RPMI7951 (cell line): Measurements from ENCODE around the gene RNF130. TPM values are rescaled to one million over a fixed set of nuclear protein-coding genes. Genes with fewer than 3 reads are reported as not detected.

Experiments used
- DNase-seq: peaks from one replicate; pipeline ENCODE4 v3.0.0-alpha.2; 2012; ENCODE audit warnings: low read depth
- total RNA-seq: library from RNA; depleted of rRNA; stranded (reverse); fragments of >200 nt; shearing (Covaris generic); gene quantifications from 2 replicates; pipeline ENCODE4 v1.2.3, GENCODE V29; 2014; rRNA removed

The RNF130 gene
- total RNA-seq, 1 experiment from 2014 or later = 38.4 TPM

DNA sequence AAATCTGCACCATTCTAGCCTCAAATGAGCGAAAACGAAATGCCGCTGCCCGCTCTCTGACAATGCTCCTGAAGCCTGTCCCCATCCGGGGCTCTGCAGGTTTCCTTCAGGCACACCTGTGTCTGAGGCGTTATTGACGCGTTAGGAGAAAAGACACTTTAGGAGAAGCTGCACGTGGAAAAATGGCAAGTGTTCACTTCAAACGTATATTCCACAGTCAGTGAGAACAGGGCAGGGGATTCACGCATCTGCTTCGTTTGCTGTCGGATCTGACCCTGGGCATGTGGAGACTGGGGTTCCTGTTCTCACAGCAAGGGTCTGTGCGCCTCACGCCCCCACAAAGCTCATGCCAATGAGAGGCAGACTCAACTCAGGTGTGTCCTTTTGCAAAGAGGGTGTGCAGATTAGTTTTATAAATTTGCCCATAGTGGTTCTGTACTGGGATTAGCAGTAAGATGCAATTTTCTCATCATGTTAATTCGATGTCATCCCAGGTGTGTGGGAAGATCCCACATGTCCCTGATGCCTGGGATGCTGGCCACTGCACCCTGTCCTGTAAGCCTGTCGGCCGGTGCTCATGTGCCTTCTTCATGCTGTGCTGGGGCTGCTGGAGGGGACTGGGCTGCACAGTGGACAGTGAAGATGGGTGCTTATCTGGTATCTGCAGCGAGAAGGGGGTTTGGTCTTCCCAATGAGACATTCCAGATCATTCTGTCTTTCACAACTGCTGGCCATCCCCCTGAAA is 152.6 kb downstream of the RNF130 start:
- no peak for DNase-seq

- no peak for DNase-seq
These were observed 155.0 kb downstream of the RNF130 start for GRCh38 chr5:179916523-179916922.

DNA sequence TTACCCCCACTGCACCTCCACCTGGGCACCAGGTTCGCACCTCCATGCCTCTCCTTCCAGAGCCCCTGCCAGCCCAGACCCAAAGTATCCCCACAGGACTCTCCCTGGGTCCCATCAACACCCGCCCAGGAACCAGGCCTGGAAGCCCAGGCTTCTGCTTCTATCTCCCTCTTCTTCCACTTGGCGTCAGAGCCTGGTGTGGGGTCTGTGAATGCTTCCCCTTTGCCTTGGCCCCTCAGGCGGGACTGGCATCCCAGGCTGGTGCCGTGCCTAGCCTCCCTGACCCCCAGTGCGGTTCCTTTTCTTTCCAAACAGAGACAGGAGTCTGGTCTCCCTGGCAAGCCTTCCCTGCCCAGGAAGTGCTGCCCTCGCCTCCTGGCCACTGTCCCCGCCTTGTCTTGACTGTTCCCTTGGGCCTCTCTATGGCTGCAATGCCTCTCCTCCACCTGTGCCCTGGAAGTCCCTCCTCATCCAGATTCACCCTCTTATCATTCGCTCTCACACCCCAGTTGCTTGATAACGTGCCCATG is 156.1 kb downstream of the RNF130 start:
- DNase-seq = no peak

DNA sequence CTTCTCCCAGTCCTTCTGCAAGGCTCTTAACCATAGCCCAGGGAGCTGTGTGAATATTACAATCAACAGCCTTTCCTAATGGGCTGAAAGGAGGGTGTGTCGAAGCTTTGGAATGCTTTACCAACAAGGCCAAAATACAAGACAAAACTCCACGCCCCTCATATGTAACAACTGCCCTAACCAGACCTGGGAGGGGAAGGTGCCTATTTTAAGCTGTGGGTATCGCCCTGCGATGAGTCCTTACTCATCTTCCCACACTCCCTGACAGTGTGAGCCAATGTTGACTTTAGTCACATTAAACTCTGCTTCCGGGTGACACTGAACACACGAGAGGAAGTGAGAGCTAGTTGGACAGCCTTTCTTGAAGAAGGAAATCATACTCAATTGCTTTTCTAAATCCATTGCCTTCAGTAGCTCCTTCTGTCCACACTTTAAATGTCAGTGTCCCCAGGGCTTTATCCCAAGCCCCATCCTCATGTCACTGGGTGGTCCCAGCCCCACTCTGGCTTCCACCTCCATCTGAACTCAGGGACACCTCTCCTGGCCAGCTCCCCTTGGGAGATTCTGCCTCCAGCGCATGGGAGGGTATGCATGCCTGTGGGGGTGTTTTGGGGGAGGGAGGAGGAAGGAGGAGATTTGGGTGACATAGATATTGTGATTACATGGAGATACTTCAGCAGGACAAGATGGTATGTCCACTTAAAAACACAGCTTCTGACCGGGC is 157.4 kb downstream of the RNF130 start:
- DNase-seq = peak; percentile 40

- DNase-seq = no peak
These were observed 158.1 kb downstream of the RNF130 start for GRCh38 chr5:179913461-179913860.

DNA sequence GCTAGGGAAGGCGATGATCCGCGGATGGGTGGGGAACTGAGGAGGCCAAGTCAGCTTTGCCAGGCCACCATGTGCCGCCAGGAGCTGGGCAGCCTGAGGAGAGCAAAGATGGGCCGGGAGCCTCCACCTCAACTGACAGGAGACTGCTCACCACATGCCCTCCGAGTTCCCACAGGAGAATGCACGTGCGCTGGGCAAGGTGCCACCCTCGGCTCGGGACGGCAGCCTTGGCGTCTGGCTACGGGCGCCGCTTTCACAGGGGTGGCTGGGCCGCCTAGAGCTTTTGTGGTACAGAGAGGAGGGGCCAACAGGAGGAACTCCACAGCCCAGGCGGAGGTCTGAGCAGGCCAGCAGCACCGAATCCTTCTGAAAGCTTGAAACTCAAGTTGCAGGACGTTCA is 158.6 kb downstream of the RNF130 start:
- DNase-seq = no peak

DNA sequence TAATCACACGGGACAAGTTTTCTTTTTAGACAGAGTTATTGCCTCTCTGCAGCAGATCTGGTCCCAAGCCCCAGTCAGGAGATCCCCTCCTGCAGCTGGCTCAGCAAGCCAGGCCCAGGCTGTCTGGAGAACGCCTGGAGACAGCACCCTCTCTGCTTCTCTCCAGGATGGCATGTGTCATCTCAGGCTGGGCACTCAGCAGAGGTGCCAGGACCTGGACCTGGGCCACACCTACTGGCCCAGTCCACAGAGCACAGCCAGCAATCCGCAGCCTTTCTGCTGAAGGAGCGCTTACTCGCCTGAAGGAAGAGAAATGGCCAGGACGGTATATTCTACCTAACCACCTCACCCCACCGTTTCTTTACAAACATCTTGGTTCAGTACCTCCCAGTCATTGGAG is 159.2 kb downstream of the RNF130 start:
- DNase-seq = no peak

DNA sequence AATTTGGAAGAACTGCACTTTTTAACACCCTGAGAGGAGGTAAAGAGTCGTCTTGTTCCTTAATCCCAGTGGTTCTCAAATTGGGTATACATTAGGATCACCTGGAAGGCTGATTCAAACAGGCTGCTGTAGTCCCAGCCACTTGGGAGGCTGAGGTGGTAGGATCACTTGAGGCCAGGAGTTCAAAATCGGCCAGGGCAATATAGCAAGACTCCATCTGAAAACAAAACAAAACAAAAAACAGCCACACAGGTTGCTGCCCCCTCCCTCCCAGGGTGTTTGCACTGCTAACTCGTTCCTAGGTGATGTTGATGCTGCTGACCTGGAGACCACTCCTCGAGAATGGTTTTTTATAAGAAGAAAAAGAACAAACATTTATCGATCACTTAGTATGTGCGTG is 162.3 kb downstream of the RNF130 start:
- DNase-seq = no peak

- DNase-seq = no peak
These were observed 163.0 kb downstream of the RNF130 start for GRCh38 chr5:179908528-179908927.

GRCh38 chr5:179907556-179908324 is 163.8 kb downstream of the RNF130 start, which contains the start of gene TBC1D9B:
TBC1D9B (minus strand) TSS chr5:179907897; CDS start chr5:179907821, 76 bp downstream.
- DNase-seq = peak; percentile 62

DNA sequence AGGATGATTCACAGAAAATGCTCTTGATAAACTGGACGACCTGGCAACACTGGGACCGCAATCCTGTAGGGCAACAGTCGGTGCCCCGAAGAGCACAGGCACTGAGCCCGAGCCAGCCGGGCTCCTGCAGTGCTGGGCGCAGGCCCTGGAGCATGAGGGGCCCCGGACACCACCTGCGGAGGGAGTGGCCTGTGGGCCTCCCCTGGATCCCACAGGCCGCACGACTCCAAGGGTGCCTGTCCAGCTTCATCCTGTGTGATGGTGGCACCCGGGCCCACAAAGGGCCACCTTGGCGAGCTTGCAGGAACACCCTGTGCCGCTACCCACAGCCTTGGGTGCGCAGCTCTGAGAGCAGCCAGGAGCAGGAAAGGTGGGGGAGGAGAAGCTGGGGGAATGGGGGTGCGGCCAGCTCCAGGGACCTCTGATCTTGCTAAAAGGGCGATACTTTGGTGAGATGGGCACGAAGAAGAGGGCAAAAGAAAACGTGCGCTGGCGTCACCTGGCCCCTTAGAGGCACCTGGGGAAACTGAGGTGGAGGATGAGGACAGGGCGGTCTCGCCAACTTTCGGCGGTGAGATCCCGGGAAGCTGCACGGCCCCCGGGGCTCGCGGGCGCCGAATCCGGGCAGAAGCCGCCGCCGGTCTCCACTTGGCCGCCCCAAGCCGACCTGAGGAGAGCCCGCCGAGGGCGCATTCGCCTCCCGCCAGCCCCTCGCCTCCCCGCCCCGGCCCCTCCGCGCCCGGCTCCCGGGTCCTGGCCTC is 164.6 kb downstream of the RNF130 start:
- DNase-seq = peak; percentile 18

DNA sequence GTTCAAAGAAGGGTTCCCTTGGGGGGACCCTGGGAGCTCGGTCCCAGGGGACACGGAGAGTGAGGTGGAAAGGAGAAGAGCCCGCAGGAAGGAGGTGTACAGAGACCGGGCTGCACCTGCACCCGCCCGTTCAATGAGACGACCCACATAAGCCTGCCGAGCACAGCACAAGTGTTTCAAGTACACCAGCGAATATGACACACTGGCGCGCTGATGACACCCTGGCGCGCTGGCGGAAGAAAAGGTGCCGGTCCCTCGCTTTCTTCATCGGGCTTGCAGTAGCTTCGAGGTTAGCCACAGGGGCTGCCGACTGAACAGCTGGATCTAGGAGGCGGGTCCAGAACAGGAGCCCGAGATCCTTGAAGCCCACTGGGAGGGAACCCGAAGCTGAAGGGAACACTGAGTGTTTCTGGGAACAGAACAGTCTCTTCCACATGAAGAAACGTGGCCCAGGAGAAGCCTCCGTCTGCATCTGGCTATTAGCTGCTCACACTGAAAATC is 165.2 kb downstream of the RNF130 start:
- no peak for DNase-seq

DNA sequence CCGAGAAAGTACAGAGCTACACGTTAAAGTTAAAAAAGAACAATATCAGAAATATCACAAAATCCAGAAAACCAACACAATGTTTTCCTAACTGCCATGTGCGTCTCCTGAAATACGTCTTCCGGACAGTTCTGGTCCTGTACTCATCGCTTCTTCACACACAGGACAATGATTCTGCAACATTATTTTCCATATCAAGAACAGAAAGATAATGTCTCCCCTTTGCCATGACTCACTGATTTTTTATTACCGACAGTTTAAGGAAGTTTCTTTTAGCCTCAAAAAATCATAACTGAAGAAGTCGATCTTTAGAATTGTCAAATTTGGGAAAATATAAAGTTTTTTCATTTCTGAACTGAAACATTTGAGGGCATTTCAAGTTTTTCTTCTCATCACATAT is 166.4 kb downstream of the RNF130 start:
- DNase-seq = no peak

Other genes with a start within 250 kb of the RNF130 start
- gene MRNIP, start 212.9 kb downstream of the RNF130 start, total RNA-seq = 8.8 and 9.3 TPM in 2 replicates
- 22.0 and 25.8 TPM in 2 replicates for gene TBC1D9B, start 163.9 kb downstream of the RNF130 start, total RNA-seq
- gene RASGEF1C, start 137.5 kb upstream of the RNF130 start, total RNA-seq = 0.24 and 2.0 TPM in 2 replicates
- 18.0 and 19.0 TPM in 2 replicates for gene MAPK9, start 220.3 kb upstream of the RNF130 start, total RNA-seq